ENCODE results near the gene CA10.

- TF ChIP-seq POLR2A (IDR thresholded peaks at IDR 0.05; ENCODE audit: low read depth, low read length) (no peak), TAF1 (IDR thresholded peaks at IDR 0.05; ENCODE audit: borderline replicate concordance, low read depth, low read length) (no peak), POLR2AphosphoS5 (IDR thresholded peaks at IDR 0.05; ENCODE audit: low read depth, low read length) (no peak)
Observed at GRCh38 chr17:51684214-51684613, 474.3 kb downstream of the CA10 start.
